ENCODE data around the gene AFF4. TPM values are rescaled to one million over a fixed set of nuclear protein-coding genes. Genes with fewer than 3 reads are reported as not detected.

The AFF4 gene
- total and polyA plus RNA-seq, 2 experiments from 2014 or later = 31.3 to 46.3 TPM

DNA sequence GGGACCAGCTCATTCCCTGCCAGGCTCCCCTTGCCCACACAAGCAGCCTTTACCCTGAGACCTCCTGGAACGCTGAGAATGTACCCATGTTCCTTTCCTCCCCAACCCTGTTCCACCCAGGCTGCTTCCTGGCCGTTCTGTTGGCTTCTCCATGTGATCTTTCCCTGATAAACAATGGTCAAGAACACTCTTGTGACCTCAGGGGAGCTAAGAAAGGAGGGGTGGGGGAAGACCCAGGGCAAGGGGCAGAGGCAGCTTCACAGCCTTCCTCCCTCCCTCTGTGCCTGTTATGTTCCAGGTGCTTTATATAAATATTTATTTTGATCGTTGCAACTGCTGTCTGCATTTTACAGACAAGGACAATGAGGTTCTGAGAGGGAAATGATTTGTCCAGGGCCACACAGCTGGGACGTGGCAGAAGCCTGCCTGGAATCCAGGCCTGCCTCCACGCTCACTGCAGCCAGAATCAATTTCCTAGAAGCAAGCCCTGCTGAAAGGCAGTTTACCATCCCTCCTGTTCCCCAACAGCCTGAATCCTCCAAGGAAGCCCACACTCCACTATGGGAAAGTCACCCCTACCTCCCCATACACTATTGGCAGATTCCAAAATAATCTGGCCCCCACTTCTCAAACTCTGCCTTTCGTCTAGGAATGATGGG is 136.9 kb downstream of the AFF4 start:
- peak overlapping the region; percentile 90 for H2AFZ ChIP-seq
- Mint-ChIP-seq H3K27me3 (ENCODE audit: insufficient read depth, low read depth, poor library complexity) (peaks cover 61% of the 10 kb centered on the region), H3K4me3 (peak overlapping the region; percentile 63), H3K27ac (no peak overlapping the region), H3K36me3 (ENCODE audit: low read depth) (peaks cover 3% of the 10 kb centered on the region), H3K9me3 (no peaks in the 10 kb centered on the region), H3K4me1 (peaks cover 14% of the 10 kb centered on the region)
- peaks cover 27% of the 10 kb centered on the region for H3F3A ChIP-seq (replicated peaks; ENCODE audit: low read depth)
- DNase-seq (ENCODE audit: low spot score) (peak; percentile 26), ATAC-seq (no peak)
- H3K9me2 ChIP-seq (ENCODE audit: insufficient read depth) = no peaks in the 10 kb centered on the region
- H3K27ac ChIP-seq (ENCODE audit: low read depth) = no peak overlapping the region
- no peaks in the 10 kb centered on the region for H3K36me3 ChIP-seq (ENCODE audit: insufficient read depth)
- H4K20me1 ChIP-seq (replicated peaks; ENCODE audit: insufficient read depth) = no peaks in the 10 kb centered on the region
- TF ChIP-seq, protein P1, sequence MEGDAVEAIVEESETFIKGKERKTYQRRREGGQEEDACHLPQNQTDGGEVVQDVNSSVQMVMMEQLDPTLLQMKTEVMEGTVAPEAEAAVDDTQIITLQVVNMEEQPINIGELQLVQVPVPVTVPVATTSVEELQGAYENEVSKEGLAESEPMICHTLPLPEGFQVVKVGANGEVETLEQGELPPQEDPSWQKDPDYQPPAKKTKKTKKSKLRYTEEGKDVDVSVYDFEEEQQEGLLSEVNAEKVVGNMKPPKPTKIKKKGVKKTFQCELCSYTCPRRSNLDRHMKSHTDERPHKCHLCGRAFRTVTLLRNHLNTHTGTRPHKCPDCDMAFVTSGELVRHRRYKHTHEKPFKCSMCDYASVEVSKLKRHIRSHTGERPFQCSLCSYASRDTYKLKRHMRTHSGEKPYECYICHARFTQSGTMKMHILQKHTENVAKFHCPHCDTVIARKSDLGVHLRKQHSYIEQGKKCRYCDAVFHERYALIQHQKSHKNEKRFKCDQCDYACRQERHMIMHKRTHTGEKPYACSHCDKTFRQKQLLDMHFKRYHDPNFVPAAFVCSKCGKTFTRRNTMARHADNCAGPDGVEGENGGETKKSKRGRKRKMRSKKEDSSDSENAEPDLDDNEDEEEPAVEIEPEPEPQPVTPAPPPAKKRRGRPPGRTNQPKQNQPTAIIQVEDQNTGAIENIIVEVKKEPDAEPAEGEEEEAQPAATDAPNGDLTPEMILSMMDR (conservative IDR thresholded peaks at IDR 0.05; ENCODE audit: low read depth in 2 of 2) = no peak
- TF ChIP-seq CREB1 (CRISPR knock-in tag; IDR thresholded peaks at IDR 0.05; ENCODE audit: low read depth) (no peak), NANOG (IDR thresholded peaks at IDR 0.05; ENCODE audit: borderline replicate concordance) (no peak), JUNB (IDR thresholded peaks at IDR 0.05; ENCODE audit: unreplicated experiment) (no peak), POLR2AphosphoS5 (IDR thresholded peaks at IDR 0.05; ENCODE audit: low read depth) (no peak), STAT1 (IDR thresholded peaks at IDR 0.05; ENCODE audit: unreplicated experiment) (no peak), ZNF331 (CRISPR knock-in tag; IDR thresholded peaks at IDR 0.05; ENCODE audit: low read depth) (no peak), EZH2 (IDR thresholded peaks at IDR 0.05; ENCODE audit: low read depth, unreplicated experiment) (no peak), ZNF114 (CRISPR knock-in tag; IDR thresholded peaks at IDR 0.05) (no peak), EZH2phosphoT487 (IDR thresholded peaks at IDR 0.05; ENCODE audit: unreplicated experiment) (no peak)
- TF ChIP-seq, protein P2, sequence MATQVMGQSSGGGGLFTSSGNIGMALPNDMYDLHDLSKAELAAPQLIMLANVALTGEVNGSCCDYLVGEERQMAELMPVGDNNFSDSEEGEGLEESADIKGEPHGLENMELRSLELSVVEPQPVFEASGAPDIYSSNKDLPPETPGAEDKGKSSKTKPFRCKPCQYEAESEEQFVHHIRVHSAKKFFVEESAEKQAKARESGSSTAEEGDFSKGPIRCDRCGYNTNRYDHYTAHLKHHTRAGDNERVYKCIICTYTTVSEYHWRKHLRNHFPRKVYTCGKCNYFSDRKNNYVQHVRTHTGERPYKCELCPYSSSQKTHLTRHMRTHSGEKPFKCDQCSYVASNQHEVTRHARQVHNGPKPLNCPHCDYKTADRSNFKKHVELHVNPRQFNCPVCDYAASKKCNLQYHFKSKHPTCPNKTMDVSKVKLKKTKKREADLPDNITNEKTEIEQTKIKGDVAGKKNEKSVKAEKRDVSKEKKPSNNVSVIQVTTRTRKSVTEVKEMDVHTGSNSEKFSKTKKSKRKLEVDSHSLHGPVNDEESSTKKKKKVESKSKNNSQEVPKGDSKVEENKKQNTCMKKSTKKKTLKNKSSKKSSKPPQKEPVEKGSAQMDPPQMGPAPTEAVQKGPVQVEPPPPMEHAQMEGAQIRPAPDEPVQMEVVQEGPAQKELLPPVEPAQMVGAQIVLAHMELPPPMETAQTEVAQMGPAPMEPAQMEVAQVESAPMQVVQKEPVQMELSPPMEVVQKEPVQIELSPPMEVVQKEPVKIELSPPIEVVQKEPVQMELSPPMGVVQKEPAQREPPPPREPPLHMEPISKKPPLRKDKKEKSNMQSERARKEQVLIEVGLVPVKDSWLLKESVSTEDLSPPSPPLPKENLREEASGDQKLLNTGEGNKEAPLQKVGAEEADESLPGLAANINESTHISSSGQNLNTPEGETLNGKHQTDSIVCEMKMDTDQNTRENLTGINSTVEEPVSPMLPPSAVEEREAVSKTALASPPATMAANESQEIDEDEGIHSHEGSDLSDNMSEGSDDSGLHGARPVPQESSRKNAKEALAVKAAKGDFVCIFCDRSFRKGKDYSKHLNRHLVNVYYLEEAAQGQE (IDR thresholded peaks at IDR 0.05; ENCODE audit: unreplicated experiment) = no peak
- TF ChIP-seq, protein P3, sequence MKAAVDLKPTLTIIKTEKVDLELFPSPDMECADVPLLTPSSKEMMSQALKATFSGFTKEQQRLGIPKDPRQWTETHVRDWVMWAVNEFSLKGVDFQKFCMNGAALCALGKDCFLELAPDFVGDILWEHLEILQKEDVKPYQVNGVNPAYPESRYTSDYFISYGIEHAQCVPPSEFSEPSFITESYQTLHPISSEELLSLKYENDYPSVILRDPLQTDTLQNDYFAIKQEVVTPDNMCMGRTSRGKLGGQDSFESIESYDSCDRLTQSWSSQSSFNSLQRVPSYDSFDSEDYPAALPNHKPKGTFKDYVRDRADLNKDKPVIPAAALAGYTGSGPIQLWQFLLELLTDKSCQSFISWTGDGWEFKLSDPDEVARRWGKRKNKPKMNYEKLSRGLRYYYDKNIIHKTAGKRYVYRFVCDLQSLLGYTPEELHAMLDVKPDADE (IDR thresholded peaks at IDR 0.05) = no peak
- TF ChIP-seq, protein P4, sequence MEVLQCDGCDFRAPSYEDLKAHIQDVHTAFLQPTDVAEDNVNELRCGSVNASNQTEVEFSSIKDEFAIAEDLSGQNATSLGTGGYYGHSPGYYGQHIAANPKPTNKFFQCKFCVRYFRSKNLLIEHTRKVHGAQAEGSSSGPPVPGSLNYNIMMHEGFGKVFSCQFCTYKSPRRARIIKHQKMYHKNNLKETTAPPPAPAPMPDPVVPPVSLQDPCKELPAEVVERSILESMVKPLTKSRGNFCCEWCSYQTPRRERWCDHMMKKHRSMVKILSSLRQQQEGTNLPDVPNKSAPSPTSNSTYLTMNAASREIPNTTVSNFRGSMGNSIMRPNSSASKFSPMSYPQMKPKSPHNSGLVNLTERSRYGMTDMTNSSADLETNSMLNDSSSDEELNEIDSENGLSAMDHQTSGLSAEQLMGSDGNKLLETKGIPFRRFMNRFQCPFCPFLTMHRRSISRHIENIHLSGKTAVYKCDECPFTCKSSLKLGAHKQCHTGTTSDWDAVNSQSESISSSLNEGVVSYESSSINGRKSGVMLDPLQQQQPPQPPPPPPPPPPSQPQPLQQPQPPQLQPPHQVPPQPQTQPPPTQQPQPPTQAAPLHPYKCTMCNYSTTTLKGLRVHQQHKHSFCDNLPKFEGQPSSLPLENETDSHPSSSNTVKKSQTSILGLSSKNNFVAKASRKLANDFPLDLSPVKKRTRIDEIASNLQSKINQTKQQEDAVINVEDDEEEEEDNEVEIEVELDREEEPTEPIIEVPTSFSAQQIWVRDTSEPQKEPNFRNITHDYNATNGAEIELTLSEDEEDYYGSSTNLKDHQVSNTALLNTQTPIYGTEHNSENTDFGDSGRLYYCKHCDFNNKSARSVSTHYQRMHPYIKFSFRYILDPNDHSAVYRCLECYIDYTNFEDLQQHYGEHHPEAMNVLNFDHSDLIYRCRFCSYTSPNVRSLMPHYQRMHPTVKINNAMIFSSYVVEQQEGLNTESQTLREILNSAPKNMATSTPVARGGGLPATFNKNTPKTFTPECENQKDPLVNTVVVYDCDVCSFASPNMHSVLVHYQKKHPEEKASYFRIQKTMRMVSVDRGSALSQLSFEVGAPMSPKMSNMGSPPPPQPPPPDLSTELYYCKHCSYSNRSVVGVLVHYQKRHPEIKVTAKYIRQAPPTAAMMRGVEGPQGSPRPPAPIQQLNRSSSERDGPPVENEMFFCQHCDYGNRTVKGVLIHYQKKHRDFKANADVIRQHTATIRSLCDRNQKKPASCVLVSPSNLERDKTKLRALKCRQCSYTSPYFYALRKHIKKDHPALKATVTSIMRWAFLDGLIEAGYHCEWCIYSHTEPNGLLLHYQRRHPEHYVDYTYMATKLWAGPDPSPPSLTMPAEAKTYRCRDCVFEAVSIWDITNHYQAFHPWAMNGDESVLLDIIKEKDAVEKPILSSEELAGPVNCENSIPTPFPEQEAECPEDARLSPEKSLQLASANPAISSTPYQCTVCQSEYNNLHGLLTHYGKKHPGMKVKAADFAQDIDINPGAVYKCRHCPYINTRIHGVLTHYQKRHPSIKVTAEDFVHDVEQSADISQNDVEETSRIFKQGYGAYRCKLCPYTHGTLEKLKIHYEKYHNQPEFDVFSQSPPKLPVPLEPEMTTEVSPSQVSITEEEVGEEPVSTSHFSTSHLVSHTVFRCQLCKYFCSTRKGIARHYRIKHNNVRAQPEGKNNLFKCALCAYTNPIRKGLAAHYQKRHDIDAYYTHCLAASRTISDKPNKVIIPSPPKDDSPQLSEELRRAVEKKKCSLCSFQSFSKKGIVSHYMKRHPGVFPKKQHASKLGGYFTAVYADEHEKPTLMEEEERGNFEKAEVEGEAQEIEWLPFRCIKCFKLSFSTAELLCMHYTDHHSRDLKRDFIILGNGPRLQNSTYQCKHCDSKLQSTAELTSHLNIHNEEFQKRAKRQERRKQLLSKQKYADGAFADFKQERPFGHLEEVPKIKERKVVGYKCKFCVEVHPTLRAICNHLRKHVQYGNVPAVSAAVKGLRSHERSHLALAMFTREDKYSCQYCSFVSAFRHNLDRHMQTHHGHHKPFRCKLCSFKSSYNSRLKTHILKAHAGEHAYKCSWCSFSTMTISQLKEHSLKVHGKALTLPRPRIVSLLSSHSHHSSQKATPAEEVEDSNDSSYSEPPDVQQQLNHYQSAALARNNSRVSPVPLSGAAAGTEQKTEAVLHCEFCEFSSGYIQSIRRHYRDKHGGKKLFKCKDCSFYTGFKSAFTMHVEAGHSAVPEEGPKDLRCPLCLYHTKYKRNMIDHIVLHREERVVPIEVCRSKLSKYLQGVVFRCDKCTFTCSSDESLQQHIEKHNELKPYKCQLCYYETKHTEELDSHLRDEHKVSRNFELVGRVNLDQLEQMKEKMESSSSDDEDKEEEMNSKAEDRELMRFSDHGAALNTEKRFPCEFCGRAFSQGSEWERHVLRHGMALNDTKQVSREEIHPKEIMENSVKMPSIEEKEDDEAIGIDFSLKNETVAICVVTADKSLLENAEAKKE (CRISPR knock-in tag; IDR thresholded peaks at IDR 0.05) = no peak
- H3K79me2 ChIP-seq (replicated peaks; ENCODE audit: insufficient read depth) = no peaks in the 10 kb centered on the region
- peaks cover 9% of the 10 kb centered on the region for H3K4me1 ChIP-seq (ENCODE audit: insufficient read depth)
- H3K4me3 ChIP-seq = peak overlapping the region; percentile 61
- H3K27me3 ChIP-seq (ENCODE audit: insufficient read depth) = peaks cover 86% of the 10 kb centered on the region
- peak overlapping the region; percentile 83 for H3K4me2 ChIP-seq

Measured in GM23338 (cell line).